ENCODE measurements around the gene DCDC2C.

- TF ChIP-seq CTCF (tag by site-specific recombination; IDR thresholded peaks at IDR 0.05) (no peak), ZNF26 (tag by site-specific recombination; IDR thresholded peaks at IDR 0.05) (no peak), ZNF140 (tag by site-specific recombination; IDR thresholded peaks at IDR 0.05) (no peak)
These were observed 2.4 kb downstream of the DCDC2C start for GRCh38 chr2:3705782-3706181.

All from HEK293 (cell line).